ENCODE results near the gene CLIC1.
"Not testable (repeated sequence)": the region's sequence is repeated elsewhere in the genome, so short reads cannot be mapped to it uniquely, and the experiment has no call there.

CLIC1 gene

GRCh38 chr6:31713991-31714684 lies 22.2 kb downstream of the CLIC1 start:
- Histone ChIP-seq H3K9me3 (ENCODE audit: control insufficient read depth, insufficient read depth, low read length) (no peaks in the 10 kb centered on the region), H3K36me3 (ENCODE audit: insufficient read depth, low read length) (no peaks in the 10 kb centered on the region), H3K4me1 (ENCODE audit: insufficient read depth, low read length) (peaks cover 19% of the 10 kb centered on the region), H3K9ac (ENCODE audit: low read depth, low read length) (no peak overlapping the region)

DNA sequence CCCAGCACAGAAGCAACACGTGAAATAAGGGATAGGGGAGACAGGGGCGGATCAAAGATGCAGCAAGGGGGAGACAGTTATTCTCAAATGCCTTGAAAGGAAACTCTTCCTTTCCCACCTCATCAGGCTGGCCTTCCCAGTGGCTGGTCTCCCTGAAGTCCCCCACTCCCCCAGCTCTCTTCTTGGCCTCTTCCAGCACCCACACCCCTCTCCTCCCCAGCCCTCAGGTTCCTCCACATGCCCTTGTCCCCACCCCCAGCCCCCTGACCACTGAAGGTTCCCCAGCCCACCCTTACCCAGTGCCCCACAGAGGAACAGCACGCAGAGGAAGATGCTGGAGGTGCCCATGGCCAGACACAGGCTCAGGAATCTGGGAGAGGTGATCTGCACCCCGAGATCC lies 22.9 kb downstream of the CLIC1 start:
- Histone ChIP-seq H3K36me3 (ENCODE audit: insufficient read depth, low read length) (no peaks in the 10 kb centered on the region), H3K9ac (ENCODE audit: low read depth, low read length) (no peak overlapping the region), H3K9me3 (ENCODE audit: control insufficient read depth, insufficient read depth, low read length) (no peaks in the 10 kb centered on the region), H3K4me1 (ENCODE audit: insufficient read depth, low read length) (peaks cover 16% of the 10 kb centered on the region)

DNA sequence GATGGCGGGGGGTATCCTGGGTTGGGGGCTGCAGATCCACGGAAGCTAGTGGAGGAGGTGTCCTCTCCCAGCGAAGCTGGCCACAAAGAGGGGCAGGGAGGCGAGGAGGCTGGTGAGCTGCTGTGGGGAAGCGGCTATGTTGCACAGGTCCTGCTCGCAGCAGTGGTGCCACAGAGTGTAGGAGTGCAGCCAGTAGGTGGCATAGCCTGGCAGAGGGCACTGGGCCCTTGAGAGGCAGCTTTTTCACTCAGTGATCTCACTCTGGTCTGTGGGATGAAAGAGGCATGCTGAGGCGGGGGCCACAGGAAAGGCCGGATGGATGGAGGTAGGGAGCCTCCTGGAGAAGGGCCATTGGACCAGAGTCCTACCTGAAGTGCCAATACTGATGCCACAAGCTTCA lies 24.0 kb downstream of the CLIC1 start:
- no peaks in the 10 kb centered on the region for H3K36me3 ChIP-seq (ENCODE audit: insufficient read depth, low read length)
- H3K9me3 ChIP-seq (ENCODE audit: control insufficient read depth, insufficient read depth, low read length), result no peaks in the 10 kb centered on the region
- H3K9ac ChIP-seq (ENCODE audit: low read depth, low read length), result no peak overlapping the region
- H3K4me1 ChIP-seq (ENCODE audit: insufficient read depth, low read length), result peaks cover 16% of the 10 kb centered on the region

GRCh38 chr6:31711233-31711632 lies 25.1 kb downstream of the CLIC1 start:
- Histone ChIP-seq H3K9ac (ENCODE audit: low read depth, low read length) (no peak overlapping the region), H3K4me1 (ENCODE audit: insufficient read depth, low read length) (peaks cover 16% of the 10 kb centered on the region), H3K9me3 (ENCODE audit: control insufficient read depth, insufficient read depth, low read length) (no peaks in the 10 kb centered on the region), H3K36me3 (ENCODE audit: insufficient read depth, low read length) (no peaks in the 10 kb centered on the region)

GRCh38 chr6:31710523-31711219 lies 25.7 kb downstream of the CLIC1 start:
- Histone ChIP-seq H3K9ac (ENCODE audit: low read depth, low read length) (no peak overlapping the region), H3K4me1 (ENCODE audit: insufficient read depth, low read length) (peaks cover 16% of the 10 kb centered on the region), H3K36me3 (ENCODE audit: insufficient read depth, low read length) (no peaks in the 10 kb centered on the region), H3K9me3 (ENCODE audit: control insufficient read depth, insufficient read depth, low read length) (no peaks in the 10 kb centered on the region)

DNA sequence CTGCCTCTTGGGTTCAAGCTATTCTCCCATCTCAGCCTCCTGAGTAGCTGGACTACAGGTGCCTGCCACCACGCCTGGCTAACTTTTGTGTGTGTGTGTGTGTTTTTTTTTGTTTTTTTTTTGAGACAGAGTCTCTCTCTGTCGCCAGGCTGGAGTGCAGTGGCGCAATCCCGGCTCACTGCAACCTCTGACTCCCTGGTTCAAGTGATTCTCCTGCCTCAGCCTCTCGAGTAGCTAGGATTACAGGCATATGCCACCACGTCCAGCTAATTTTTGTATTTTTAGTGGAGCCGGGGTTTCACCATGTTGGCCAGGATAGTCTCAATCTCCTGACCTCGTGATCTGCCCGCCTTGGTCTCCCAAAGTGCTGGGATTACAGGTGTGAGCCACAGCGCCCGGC lies 27.2 kb downstream of the CLIC1 start:
- not testable (repeated sequence) for H3K9ac ChIP-seq (ENCODE audit: low read depth, low read length); H3K36me3 ChIP-seq (ENCODE audit: insufficient read depth, low read length); H3K9me3 ChIP-seq (ENCODE audit: control insufficient read depth, insufficient read depth, low read length)
- H3K4me1 ChIP-seq (ENCODE audit: insufficient read depth, low read length), result peaks cover 12% of the 10 kb centered on the region

DNA sequence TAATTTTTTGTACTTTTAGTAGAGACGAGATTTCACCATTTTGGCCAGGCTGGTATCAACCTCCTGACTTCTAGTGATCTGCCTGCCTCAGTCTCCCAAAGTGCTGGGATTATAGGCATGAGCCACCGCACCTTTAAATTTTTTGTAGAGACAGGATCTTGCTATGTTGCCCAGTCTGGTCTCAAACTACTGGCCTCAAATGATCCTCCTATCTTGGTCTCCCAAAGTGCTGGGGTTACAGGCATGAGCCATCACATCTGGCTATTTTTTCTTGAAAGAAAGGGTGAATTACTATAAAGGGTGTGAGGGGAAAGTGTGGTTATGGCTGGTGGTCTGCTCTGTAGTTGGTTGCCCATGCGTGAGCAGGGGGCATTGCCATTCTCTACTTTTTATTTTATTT lies 28.1 kb downstream of the CLIC1 start:
- Histone ChIP-seq H3K4me1 (ENCODE audit: insufficient read depth, low read length) (peaks cover 3% of the 10 kb centered on the region; the same call in 1 of the 2 replicates), H3K9ac (ENCODE audit: low read depth, low read length) (no peak overlapping the region), H3K36me3 (ENCODE audit: insufficient read depth, low read length) (no peaks in the 10 kb centered on the region), H3K9me3 (ENCODE audit: control insufficient read depth, insufficient read depth, low read length) (no peaks in the 10 kb centered on the region)

- H3K9ac ChIP-seq (ENCODE audit: low read depth, low read length), result no peak overlapping the region
- no peaks in the 10 kb centered on the region for H3K36me3 ChIP-seq (ENCODE audit: insufficient read depth, low read length)
- no peaks in the 10 kb centered on the region for H3K9me3 ChIP-seq (ENCODE audit: control insufficient read depth, insufficient read depth, low read length)
- H3K4me1 ChIP-seq (ENCODE audit: insufficient read depth, low read length), result peaks cover 3% of the 10 kb centered on the region; the same call in 1 of the 2 replicates
These were observed 28.6 kb downstream of the CLIC1 start for GRCh38 chr6:31707701-31708100.

DNA sequence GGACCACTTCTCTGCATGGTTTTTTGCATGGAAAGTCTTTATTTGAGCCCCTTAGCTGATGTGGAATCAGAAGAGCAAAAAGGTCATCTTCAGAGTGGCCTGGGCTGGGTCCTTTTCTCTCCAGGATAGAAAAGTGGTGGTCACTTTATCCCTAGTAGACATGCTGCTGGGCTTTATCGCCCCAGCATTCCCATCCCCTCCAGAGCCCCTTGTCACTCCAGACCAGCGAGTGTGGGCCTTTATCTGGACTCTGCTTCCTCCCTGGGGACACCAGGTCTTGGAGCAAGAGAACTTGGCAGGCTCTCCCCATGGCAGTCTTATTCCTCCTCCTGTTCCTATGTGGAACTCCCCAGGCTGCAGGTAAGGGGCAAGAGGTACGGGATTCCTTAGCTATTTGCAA lies 29.7 kb downstream of the CLIC1 start, which contains the start of gene LY6G6F:
Gene LY6G6F (plus strand): TSS at position 268 of the 400 bp plus-strand sequence. CDS start 41 bp downstream, at position 309.
- Histone ChIP-seq H3K9ac (ENCODE audit: low read depth, low read length) (no peak within 1 kb of the TSS), H3K9me3 (ENCODE audit: control insufficient read depth, insufficient read depth, low read length) (no peaks in the 10 kb centered on the region), H3K4me1 (ENCODE audit: insufficient read depth, low read length) (peaks cover 9% of the 10 kb centered on the region), H3K36me3 (ENCODE audit: insufficient read depth, low read length) (no peaks in the 10 kb centered on the region)

- H3K36me3 ChIP-seq (ENCODE audit: insufficient read depth, low read length), result no peaks in the 10 kb centered on the region
- no peak overlapping the region for H3K9ac ChIP-seq (ENCODE audit: low read depth, low read length)
- peaks cover 11% of the 10 kb centered on the region for H3K4me1 ChIP-seq (ENCODE audit: insufficient read depth, low read length)
- no peaks in the 10 kb centered on the region for H3K9me3 ChIP-seq (ENCODE audit: control insufficient read depth, insufficient read depth, low read length)
These were observed 30.4 kb downstream of the CLIC1 start for GRCh38 chr6:31705931-31706330.

DNA sequence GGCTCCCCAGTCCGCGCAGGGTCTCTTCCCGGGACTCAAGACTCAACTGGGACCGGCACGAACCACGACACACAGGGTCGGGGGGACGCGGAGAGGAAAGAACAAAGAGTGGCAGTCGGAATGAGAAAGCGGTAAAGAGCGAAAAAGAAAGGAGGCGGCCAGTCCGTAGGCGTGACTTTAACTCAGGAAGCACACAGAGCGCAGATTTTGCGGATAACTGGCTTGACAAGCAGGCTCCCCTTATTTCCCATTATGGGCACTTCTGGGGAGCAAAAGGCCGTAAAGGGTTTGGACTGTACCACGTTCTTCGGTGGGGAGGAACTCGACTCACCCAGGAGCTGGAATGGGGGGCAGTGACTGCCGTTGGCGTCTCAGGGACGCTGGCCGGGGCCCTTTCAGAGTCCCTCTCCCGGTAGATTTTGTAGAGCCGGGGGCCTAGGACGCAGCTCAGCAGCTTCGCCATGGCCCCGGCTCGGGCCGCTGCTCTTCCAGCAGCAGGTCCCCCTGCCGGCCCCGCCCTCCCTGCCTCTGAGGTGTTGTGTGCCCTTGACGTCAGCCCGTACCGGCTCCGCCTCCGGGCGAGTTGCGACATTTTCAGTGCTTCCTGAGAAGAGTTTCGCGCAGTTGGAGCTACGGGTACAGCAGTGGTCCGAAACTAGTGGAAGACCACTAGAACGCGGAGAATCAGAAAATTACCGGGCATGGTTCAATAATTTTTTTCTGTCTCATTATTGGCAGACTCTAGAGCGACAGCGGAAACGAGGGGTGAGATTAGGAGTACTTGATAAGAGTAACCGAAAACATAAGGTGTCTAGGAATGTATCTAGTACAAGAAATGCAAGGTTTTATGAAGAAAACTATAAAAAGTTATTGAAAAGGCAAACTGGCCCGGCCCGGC lies 33.3 kb downstream of the CLIC1 start, which contains the start of gene ABHD16A:
Gene ABHD16A (minus strand): TSS at position 506 of the 898 bp plus-strand sequence. CDS start 43 bp downstream, at position 463.
- Histone ChIP-seq H3K9ac (ENCODE audit: low read depth, low read length) (peak within 1 kb of the TSS; percentile 69), H3K36me3 (ENCODE audit: insufficient read depth, low read length) (0 out of 2 replicates have a peak, but pooled peaks cover 3% of the 10 kb centered on the region), H3K4me1 (ENCODE audit: insufficient read depth, low read length) (peaks cover 7% of the 10 kb centered on the region; the same call in 1 of the 2 replicates), H3K9me3 (ENCODE audit: control insufficient read depth, insufficient read depth, low read length) (no peaks in the 10 kb centered on the region)

- peaks cover 7% of the 10 kb centered on the region; the same call in 1 of the 2 replicates for H3K4me1 ChIP-seq (ENCODE audit: insufficient read depth, low read length)
- H3K9me3 ChIP-seq (ENCODE audit: control insufficient read depth, insufficient read depth, low read length), result no peaks in the 10 kb centered on the region
- H3K36me3 ChIP-seq (ENCODE audit: insufficient read depth, low read length), result 0 out of 2 replicates have a peak, but pooled peaks cover 3% of the 10 kb centered on the region
- H3K9ac ChIP-seq (ENCODE audit: low read depth, low read length), result peak overlapping the region; percentile 69
These were observed 33.9 kb downstream of the CLIC1 start for GRCh38 chr6:31702405-31702818.

DNA sequence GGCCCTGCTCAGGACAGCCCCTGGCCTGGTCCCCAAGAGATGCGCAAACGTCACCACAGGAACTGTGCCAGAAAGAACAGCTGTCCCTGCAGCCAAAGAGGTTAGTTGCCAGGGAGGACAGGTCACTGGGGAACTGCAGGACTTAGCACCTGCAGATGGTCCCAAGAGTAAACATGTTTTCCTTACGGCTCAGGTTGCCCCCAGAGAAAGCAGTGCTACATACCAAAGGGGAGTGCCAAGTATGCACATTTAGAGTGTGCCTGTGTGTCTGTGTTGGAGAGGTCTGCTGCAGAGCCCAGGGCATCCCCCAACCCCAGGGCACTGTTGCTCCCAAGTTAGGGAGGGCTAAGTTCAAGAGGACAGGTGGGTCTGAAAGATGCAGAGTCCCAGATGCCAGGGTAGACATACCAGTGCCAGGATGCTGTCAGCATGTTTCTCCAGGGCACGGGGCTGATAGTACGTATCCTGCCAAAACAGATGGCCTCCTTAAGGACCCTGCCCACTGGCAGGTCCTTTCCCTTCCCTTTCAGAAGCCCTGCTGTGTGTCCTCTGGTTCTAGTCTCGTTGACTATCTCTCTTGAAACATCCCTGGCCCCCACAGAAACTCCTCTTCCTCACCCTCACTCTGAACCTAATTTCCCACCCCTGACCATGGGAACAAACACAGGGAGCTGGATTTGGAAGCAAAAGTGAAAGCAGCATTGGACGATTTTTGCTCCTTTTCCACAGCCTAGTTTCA lies 34.5 kb downstream of the CLIC1 start:
- Histone ChIP-seq H3K9me3 (ENCODE audit: control insufficient read depth, insufficient read depth, low read length) (no peaks in the 10 kb centered on the region), H3K9ac (ENCODE audit: low read depth, low read length) (peak overlapping the region; percentile 69), H3K36me3 (ENCODE audit: insufficient read depth, low read length) (0 out of 2 replicates have a peak, but pooled peaks cover 3% of the 10 kb centered on the region), H3K4me1 (ENCODE audit: insufficient read depth, low read length) (peaks cover 7% of the 10 kb centered on the region; the same call in 1 of the 2 replicates)
